ENCODE measurements around the gene NEK4. TPM values are rescaled to one million over a fixed set of nuclear protein-coding genes. Genes with fewer than 3 reads are reported as not detected.

Gene NEK4
- total and polyA plus RNA-seq, 4 donors = 5.8 to 39.9 (median 19.1) TPM

DNA sequence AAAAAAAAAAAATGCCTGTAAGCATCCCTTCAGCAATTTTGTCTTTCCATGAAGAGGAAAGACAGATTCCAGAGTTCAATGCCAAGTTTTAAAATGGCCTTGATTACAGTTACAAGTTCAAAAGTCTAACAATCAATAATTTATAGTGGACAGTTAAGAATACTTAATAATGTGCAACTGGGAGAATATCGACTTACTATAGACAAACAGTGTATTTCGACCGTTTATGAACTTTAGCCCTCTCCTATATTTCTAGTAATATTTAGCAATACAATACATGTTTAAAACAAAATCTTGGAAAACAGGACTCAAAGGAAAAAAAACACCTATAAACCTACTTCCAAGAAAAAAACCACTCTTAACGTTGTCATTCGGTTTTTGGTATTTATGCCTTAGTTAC, 86.6 kb downstream of the NEK4 start:
- ATAC-seq (ENCODE audit: insufficient read depth, low FRiP score) = no peak
- Histone ChIP-seq H3K4me1 (ENCODE audit: control insufficient read depth in 5 of 5, insufficient read depth in 5 of 5, low read length in 5 of 5) (peaks cover 4 to 30% (median 9%) of the 10 kb centered on the region in 5 donors), H3K27ac (ENCODE audit: low read depth in 1 of 2, low read length in 1 of 2) (no peak overlapping the region), H3K36me3 (ENCODE audit: control insufficient read depth in 4 of 4, insufficient read depth in 4 of 4, low read length in 4 of 4) (peaks cover 18 to 42% (median 20%) of the 10 kb centered on the region in 4 donors), H3K27me3 (ENCODE audit: control insufficient read depth in 3 of 3, insufficient read depth in 3 of 3, low read length in 2 of 3) (no peaks in the 10 kb centered on the region), H3K9ac (ENCODE audit: insufficient read depth in 1 of 2, low read length in 2 of 2) (no peak overlapping the region), H3K4me3 (no peak overlapping the region), H3K9me3 (ENCODE audit: control insufficient read depth in 4 of 4, insufficient read depth in 3 of 4, low read length in 3 of 4) (no peaks in the 10 kb centered on the region)
- WGBS, 2 donors = 55 to 71% methylated on average over 5 of the region's 5 CpGs
- DNase-seq = no peak
- TF ChIP-seq CTCF (IDR thresholded peaks at IDR 0.05; ENCODE audit: control extremely low read depth, extremely low read depth) = no peak

DNA sequence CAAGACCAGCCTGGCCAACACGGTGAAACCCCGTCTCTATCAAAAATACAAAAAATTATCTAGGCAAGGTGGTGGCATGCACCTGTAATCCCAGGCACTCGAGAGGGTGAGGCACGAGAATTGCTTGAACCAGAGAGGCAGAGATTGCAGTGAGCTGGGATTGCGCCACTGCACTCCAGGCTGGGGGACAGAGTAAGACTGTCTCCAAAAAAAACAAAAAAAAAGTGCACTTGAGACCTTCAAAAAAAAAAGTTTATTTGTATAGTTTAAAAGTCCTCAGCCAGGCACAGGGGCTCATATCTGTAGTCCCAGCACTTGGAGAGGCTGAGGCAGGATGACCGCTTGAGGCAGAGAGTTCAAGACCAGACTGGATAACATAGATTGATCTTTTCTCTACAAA, 87.1 kb downstream of the NEK4 start:
- no peaks in the 10 kb centered on the region for H3K27me3 ChIP-seq (ENCODE audit: control insufficient read depth in 3 of 3, insufficient read depth in 3 of 3, low read length in 2 of 3)
- DNase-seq = peak in 1 of 3 donors; percentile 12
- WGBS, 2 donors = 59 to 68% methylated on average over 6 of the region's 6 CpGs
- no peak overlapping the region for H3K9ac ChIP-seq (ENCODE audit: insufficient read depth in 1 of 2, low read length in 2 of 2)
- TF ChIP-seq CTCF (IDR thresholded peaks at IDR 0.05; ENCODE audit: control extremely low read depth, extremely low read depth) = no peak
- no peaks in the 10 kb centered on the region for H3K9me3 ChIP-seq (ENCODE audit: control insufficient read depth in 4 of 4, insufficient read depth in 3 of 4, low read length in 3 of 4)
- peaks cover 13 to 40% (median 18%) of the 10 kb centered on the region in 4 donors for H3K36me3 ChIP-seq (ENCODE audit: control insufficient read depth in 4 of 4, insufficient read depth in 4 of 4, low read length in 4 of 4)
- H3K27ac ChIP-seq (ENCODE audit: low read depth in 1 of 2, low read length in 1 of 2) = peak overlapping the region in 1 of 2 donors; percentile 7
- H3K4me1 ChIP-seq (ENCODE audit: control insufficient read depth in 5 of 5, insufficient read depth in 5 of 5, low read length in 5 of 5) = peaks cover 4 to 30% (median 9%) of the 10 kb centered on the region in 5 donors
- ATAC-seq (ENCODE audit: insufficient read depth, low FRiP score) = no peak
- no peak overlapping the region for H3K4me3 ChIP-seq

- H3K27ac ChIP-seq (ENCODE audit: low read depth in 1 of 2, low read length in 1 of 2) = peak overlapping the region in 1 of 2 donors; percentile 77
- H3K4me1 ChIP-seq (ENCODE audit: control insufficient read depth in 5 of 5, insufficient read depth in 5 of 5, low read length in 5 of 5) = peaks cover 2 to 29% (median 9%) of the 10 kb centered on the region in 5 donors
- ATAC-seq (ENCODE audit: insufficient read depth, low FRiP score) = no peak
- peaks cover 12 to 37% (median 16%) of the 10 kb centered on the region in 4 donors for H3K36me3 ChIP-seq (ENCODE audit: control insufficient read depth in 4 of 4, insufficient read depth in 4 of 4, low read length in 4 of 4)
- TF ChIP-seq CTCF (IDR thresholded peaks at IDR 0.05; ENCODE audit: control extremely low read depth, extremely low read depth) = no peak
- peak overlapping the region in 1 of 2 donors; percentile 19 for H3K9ac ChIP-seq (ENCODE audit: insufficient read depth in 1 of 2, low read length in 2 of 2)
- no peak overlapping the region for H3K4me3 ChIP-seq
- DNase-seq = peak; percentile 14 to 49 (median 39)
- H3K9me3 ChIP-seq (ENCODE audit: control insufficient read depth in 4 of 4, insufficient read depth in 3 of 4, low read length in 3 of 4) = no peaks in the 10 kb centered on the region
- H3K27me3 ChIP-seq (ENCODE audit: control insufficient read depth in 3 of 3, insufficient read depth in 3 of 3, low read length in 2 of 3) = no peaks in the 10 kb centered on the region
Observed at GRCh38 chr3:52682016-52682415, 88.7 kb downstream of the NEK4 start.

DNA sequence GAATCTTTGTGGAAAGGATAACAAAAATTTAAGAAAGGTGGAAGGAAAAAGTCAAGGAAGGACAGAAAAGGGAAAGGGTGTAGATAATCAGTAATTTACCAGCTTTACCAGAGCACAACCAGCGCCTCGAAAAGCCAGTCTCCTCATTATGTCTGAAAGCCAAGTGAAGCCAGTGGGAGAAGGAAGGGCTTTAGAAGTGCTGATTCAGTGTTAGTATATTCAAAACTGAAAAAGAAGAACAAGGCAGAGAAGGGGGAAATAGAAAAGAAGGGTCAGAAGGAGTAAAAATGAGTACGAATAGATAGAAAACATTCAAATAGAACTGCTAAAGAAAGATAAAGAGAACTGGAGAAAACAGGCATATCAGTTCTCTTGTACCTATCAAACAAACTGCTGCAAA, 89.1 kb downstream of the NEK4 start:
- H3K27ac ChIP-seq (ENCODE audit: low read depth in 1 of 2, low read length in 1 of 2) = no peak overlapping the region
- H3K9me3 ChIP-seq (ENCODE audit: control insufficient read depth in 4 of 4, insufficient read depth in 3 of 4, low read length in 3 of 4) = no peaks in the 10 kb centered on the region
- H3K4me3 ChIP-seq = no peak overlapping the region
- ATAC-seq (ENCODE audit: insufficient read depth, low FRiP score) = no peak
- H3K9ac ChIP-seq (ENCODE audit: insufficient read depth in 1 of 2, low read length in 2 of 2) = peak overlapping the region in 1 of 2 donors; percentile 19
- no peaks in the 10 kb centered on the region for H3K27me3 ChIP-seq (ENCODE audit: control insufficient read depth in 3 of 3, insufficient read depth in 3 of 3, low read length in 2 of 3)
- H3K4me1 ChIP-seq (ENCODE audit: control insufficient read depth in 5 of 5, insufficient read depth in 5 of 5, low read length in 5 of 5) = peaks cover 2 to 24% (median 7%) of the 10 kb centered on the region in 5 donors
- no peak for DNase-seq
- peaks cover 12 to 36% (median 16%) of the 10 kb centered on the region in 4 donors for H3K36me3 ChIP-seq (ENCODE audit: control insufficient read depth in 4 of 4, insufficient read depth in 4 of 4, low read length in 4 of 4)
- TF ChIP-seq CTCF (IDR thresholded peaks at IDR 0.05; ENCODE audit: control extremely low read depth, extremely low read depth) = no peak
- 51 to 65% methylated on average over 3 of the region's 3 CpGs for WGBS, 2 donors

All from lung (tissue), 12 donors.